IPS-20b (cell line): ENCODE data around the gene KNDC1.

Experiments
- H3K27ac ChIP-seq: one replicate; pipeline ENCODE4 v1.5.1; 2013; ENCODE audit warnings: low read length
- H3K27me3 ChIP-seq: 2 replicates; pipeline ENCODE4 v1.6.1; 2013; ENCODE audit warnings: mild to moderate bottlenecking, low read length, inconsistent platforms; ENCODE audit not compliant: insufficient read depth
- H3K36me3 ChIP-seq: 2 replicates; pipeline ENCODE4 v1.6.1; 2013; ENCODE audit warnings: low read depth, mild to moderate bottlenecking, inconsistent platforms, low read length, moderate library complexity; ENCODE audit not compliant: insufficient read depth
- H3K4me1 ChIP-seq: 2 replicates; pipeline ENCODE4 v1.6.1; 2013; ENCODE audit warnings: mild to moderate bottlenecking, control low read depth, inconsistent platforms, low read length, moderate library complexity; ENCODE audit not compliant: insufficient read depth
- H3K4me3 ChIP-seq: 2 replicates; pipeline ENCODE4 v1.5.1; 2013; ENCODE audit warnings: mild to moderate bottlenecking, low read length, inconsistent platforms
- H3K9ac ChIP-seq: 2 replicates; pipeline ENCODE4 v1.6.1; 2013; ENCODE audit warnings: low read depth, mild to moderate bottlenecking, inconsistent platforms, low read length, moderate library complexity
- H3K9me3 ChIP-seq: 2 replicates; pipeline ENCODE4 v1.6.1; 2013; ENCODE audit warnings: mild to moderate bottlenecking, low read depth, low read length, inconsistent platforms; ENCODE audit not compliant: insufficient read depth

Gene KNDC1

GRCh38 chr10:133272301-133272963, 112.4 kb downstream of the KNDC1 start:
- no peaks in the 10 kb centered on the region for H3K9me3 ChIP-seq
- H3K4me3 ChIP-seq = no peak overlapping the region
- no peaks in the 10 kb centered on the region for H3K4me1 ChIP-seq
- peaks cover 17% of the 10 kb centered on the region for H3K27me3 ChIP-seq
- no peak overlapping the region for H3K27ac ChIP-seq
- H3K9ac ChIP-seq = no peak overlapping the region
- no peaks in the 10 kb centered on the region for H3K36me3 ChIP-seq

DNA sequence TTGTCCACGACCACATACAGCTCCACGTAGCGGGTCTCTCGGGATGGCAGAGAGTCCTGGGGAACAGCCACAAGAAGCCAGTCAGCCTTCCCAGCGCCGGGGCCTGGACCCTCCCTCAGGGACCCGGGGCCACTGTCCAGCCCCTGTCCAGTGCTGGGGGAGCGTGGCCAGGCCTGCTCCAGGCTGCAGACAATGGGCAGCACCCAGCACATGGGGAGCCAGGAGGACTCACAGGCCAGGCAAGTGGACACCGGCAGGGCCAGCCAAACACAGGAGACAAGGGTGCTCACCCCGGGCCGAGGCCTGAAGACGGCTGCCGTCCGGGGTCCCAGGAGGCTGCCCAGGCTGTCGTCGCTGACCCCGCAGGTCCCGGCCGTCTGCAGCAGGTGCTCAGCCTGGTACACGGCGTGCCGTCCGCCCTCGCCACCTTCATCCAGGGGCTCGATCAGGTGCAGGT, 113.0 kb downstream of the KNDC1 start:
- no peak overlapping the region for H3K27ac ChIP-seq
- no peaks in the 10 kb centered on the region for H3K4me1 ChIP-seq
- no peaks in the 10 kb centered on the region for H3K9me3 ChIP-seq
- no peak overlapping the region for H3K9ac ChIP-seq
- H3K27me3 ChIP-seq = peaks cover 17% of the 10 kb centered on the region
- no peaks in the 10 kb centered on the region for H3K36me3 ChIP-seq
- no peak overlapping the region for H3K4me3 ChIP-seq

DNA sequence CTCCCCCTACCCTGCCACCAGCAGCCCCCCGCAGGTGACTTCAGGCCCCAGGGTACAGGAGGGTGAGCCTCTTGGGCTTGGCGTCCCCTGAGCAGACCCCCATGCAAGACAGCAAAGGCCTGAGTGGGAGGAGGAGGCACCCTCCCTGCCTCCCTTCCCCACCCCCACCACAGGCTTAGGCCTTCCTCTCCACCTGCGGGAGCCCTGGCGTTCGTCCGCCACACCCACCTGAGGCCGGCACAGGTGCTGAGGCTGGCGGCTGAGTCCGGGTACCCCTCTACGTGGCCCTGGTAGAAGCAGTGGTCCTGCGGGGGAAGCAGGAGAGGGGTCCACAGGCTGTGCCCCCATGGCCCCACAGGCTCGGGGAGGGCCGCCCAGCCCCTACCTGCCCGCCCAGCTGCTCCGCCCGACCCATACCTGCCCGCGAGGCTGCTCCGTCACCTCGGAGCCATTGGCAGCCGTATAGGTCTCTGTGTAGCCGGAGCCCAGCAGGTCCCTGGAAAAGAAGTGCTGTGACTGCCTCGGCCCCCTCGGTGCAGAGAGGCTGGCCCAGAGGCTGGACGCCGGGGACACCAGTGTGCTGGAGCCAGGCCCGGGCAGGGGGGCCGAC, 113.6 kb downstream of the KNDC1 start:
- no peak overlapping the region for H3K9ac ChIP-seq
- H3K36me3 ChIP-seq = no peaks in the 10 kb centered on the region

DNA sequence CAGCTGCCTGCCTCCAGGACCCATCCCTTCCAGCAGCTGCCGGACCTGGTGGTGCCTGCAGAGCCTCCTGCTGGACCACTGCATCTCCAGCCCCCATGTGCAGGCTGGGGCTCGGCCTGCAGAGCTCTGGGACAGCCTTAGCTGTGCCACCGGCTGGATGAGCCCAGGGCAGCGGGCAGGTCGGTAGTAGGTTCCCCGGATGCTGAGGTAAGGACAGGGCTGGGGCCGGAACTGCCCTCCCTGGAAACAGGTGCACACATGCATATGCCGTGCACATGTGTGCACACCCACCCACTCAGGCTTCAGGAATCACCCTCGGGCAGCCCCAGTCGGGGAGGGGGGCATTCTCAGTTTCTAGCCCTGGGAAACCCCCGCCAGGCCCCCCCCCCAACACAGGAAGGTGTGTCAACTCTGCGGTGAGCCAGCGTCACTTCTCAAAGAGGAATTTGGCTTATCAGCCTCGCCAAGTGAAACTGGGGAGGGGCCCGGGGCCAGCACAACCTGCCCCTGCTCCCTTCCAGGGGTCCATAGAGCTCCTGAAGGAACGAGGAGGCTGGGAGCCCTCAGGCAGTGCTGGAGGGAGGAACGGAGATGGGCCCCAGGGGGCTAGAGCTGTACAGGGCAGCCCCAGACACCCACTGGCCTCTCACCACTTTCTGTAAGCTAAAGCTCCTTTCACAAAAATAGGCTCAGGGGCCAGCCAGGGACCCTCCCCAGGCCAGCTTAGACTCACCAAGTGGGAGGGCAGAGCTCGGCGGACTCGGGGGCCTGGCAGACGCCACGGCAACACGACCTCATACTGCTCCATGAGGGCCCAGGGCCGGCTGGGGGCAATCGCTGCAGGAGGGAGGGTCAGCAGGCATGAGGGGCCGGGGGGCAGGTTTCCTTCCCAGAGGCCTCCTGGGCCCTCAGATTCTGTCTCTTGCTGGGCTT, 115.0 kb downstream of the KNDC1 start:
- Histone ChIP-seq H3K4me1 (no peaks in the 10 kb centered on the region), H3K27me3 (peaks cover 17% of the 10 kb centered on the region), H3K9ac (no peak overlapping the region), H3K9me3 (no peaks in the 10 kb centered on the region), H3K36me3 (peaks cover 3% of the 10 kb centered on the region; the same call in 1 of the 2 replicates), H3K27ac (no peak overlapping the region), H3K4me3 (no peak overlapping the region)

More for the DNA sequence above, 113.6 kb downstream of the KNDC1 start:
- no peaks in the 10 kb centered on the region for H3K4me1 ChIP-seq
- H3K9me3 ChIP-seq = no peaks in the 10 kb centered on the region
- H3K27me3 ChIP-seq = peaks cover 17% of the 10 kb centered on the region
- H3K4me3 ChIP-seq = no peak overlapping the region
- H3K27ac ChIP-seq = no peak overlapping the region

GRCh38 chr10:133275684-133276092, 115.7 kb downstream of the KNDC1 start:
- H3K4me3 ChIP-seq = no peak overlapping the region
- H3K27me3 ChIP-seq = peaks cover 17% of the 10 kb centered on the region
- no peaks in the 10 kb centered on the region for H3K4me1 ChIP-seq
- H3K27ac ChIP-seq = no peak overlapping the region
- no peak overlapping the region for H3K9ac ChIP-seq
- H3K36me3 ChIP-seq = peaks cover 3% of the 10 kb centered on the region; the same call in 1 of the 2 replicates
- H3K9me3 ChIP-seq = no peaks in the 10 kb centered on the region
